SIG-M5 treated with dmso at 0.1 percent for 504 hours (cell line): Measurements from ENCODE around the gene EIF3D.

Experiments used
- DNase-seq: peaks from one replicate; lab custom pipeline; 2025; ENCODE audit not compliant: unreplicated experiment; lab: John Stamatoyannopoulos, UW

EIF3D gene, protein sequence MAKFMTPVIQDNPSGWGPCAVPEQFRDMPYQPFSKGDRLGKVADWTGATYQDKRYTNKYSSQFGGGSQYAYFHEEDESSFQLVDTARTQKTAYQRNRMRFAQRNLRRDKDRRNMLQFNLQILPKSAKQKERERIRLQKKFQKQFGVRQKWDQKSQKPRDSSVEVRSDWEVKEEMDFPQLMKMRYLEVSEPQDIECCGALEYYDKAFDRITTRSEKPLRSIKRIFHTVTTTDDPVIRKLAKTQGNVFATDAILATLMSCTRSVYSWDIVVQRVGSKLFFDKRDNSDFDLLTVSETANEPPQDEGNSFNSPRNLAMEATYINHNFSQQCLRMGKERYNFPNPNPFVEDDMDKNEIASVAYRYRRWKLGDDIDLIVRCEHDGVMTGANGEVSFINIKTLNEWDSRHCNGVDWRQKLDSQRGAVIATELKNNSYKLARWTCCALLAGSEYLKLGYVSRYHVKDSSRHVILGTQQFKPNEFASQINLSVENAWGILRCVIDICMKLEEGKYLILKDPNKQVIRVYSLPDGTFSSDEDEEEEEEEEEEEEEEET

GRCh38 chr22:36528795-36529751 lies at the start of gene EIF3D:
Gene EIF3D, minus strand, starts transcription at chr22:36529166. Its CDS starts 3,045 bp downstream, at chr22:36526121.
- DNase-seq: peak; percentile 97

DNA sequence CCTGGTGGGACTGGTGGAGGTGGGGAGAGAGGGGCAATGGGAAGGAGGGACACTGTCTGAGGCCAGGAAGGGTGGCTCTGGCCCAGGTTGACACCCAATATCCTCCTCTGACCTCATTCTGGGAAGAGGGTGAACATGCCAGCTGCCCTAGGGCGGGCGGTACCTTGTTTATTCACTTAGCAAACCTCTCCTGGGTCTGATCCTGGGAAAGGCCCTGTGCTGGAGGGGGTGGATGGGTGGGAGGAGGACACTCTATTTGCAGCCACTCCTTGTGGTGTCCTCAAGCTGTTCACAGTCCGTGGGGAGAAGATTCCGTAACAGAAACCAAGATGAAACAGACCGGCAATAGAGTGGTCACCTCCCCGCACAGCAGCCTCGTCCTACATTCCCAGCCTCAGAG lies 49.7 kb upstream of the EIF3D start:
- DNase-seq: no peak

- no peak for DNase-seq
These were observed 48.1 kb upstream of the EIF3D start for GRCh38 chr22:36577019-36577418.

DNA sequence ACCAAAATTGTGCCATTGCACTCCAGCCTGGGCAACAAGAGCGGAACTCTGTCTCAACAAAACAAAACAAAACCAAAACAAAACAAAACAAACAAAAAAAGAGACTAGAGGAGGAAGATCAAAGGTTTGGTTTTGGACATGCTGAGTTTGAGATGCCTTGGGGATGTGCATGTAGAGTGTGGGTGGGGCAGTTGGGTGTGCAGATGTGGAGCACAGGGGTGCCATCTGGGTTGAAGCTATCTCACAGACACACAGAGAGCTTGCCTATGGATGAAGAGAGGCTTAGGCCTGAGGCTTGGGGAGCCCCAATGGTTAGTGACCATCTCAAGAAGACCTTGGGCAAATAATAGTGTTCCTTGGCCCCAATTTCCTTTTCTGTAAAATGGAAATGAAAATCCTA lies 45.8 kb upstream of the EIF3D start:
- no peak for DNase-seq

- no peak for DNase-seq
These were observed 44.9 kb upstream of the EIF3D start for GRCh38 chr22:36573815-36574363.

- no peak for DNase-seq
These were observed 43.0 kb upstream of the EIF3D start for GRCh38 chr22:36571991-36572390.

- DNase-seq: no peak
These were observed 41.0 kb upstream of the EIF3D start for GRCh38 chr22:36569999-36570398.

DNA sequence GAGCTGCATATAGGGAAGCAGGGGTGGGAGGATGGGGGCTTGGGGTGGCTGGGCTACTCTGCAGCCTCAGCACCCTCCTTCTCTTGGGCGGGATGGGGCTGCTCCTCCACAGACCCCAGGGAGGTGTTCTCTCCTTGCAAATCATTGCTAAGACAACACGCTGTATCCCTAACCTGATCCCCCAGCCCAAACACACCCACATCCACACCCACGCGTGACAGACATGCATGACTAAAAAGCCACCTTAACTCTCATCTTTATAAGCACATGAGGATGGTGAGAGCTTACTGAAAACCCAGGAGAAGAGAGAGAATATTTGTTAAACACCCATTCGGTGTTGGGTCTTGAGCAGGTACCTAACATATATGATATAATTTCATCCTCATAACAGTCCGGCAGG lies 39.9 kb upstream of the EIF3D start:
- no peak for DNase-seq

DNA sequence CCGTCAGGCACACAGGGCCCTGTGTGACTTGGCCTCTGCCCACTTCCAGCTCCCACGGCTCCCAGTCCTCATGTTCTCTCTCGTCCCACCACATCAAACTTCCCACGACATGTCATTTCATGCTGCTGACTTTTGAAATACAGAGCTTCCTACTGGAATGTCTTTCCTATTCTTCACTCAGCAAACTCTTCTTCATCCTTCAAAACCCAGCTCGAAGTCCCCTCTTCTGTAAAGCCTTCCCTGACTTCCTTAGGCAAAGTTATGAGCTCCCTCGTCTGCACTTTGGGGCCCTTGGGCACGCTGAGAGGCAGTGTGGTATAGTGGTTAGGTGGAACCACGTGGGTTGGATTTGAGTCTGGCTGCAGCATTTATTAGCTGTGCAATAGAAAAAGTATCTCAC lies 37.8 kb upstream of the EIF3D start:
- DNase-seq: no peak

GRCh38 chr22:36565686-36566085 lies 36.7 kb upstream of the EIF3D start:
- no peak for DNase-seq

- no peak for DNase-seq
These were observed 36.2 kb upstream of the EIF3D start for GRCh38 chr22:36565159-36565507.

- DNase-seq: no peak
These were observed 35.6 kb upstream of the EIF3D start for GRCh38 chr22:36564422-36565158.

- no peak for DNase-seq
These were observed 34.9 kb upstream of the EIF3D start for GRCh38 chr22:36563898-36564297.

GRCh38 chr22:36563444-36563843 lies 34.5 kb upstream of the EIF3D start:
- no peak for DNase-seq

DNA sequence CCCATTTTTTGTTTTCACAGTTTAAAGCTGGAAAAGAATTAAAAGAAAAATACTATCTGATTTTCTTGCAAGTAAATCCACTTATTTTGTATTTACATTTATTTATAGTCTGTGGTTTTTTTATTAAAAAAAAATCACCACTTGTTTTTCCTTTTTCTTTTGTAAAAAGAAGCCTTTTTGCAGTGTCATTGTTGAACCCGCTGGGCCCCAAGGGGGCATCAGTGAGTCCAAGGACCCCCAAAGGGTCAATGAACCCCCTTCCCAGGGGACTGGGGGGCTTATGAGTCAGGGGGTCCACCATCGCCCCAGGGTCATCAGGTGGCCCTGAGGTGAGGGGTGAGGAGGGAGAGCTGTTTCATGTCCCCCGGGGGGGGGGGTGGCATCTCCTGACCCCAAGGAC lies 34.0 kb upstream of the EIF3D start:
- DNase-seq: no peak

GRCh38 chr22:36562261-36562835 lies 33.4 kb upstream of the EIF3D start:
- DNase-seq: no peak

GRCh38 chr22:36561291-36561811 lies 32.4 kb upstream of the EIF3D start:
- DNase-seq: no peak

DNA sequence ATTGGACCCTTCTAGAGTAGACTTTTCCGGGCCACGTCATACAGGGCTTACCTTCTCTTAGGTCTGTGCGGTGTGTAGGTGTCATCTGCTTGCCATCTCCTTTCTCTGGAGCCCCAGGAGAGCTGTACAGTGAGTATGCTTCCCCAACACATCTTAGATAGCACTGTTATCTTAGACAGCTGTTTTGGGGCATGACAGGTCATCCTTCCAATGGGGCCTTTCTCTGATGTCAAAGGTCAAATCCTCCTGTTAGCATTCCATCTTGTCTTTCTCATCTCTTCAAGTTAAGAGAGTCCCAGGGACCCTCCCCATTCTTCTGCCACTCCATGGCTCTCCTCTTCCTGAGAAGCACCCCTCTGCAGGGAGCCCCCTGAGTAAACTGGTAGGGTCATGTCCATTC lies 31.0 kb upstream of the EIF3D start:
- no peak for DNase-seq

GRCh38 chr22:36554098-36554497 lies 25.1 kb upstream of the EIF3D start:
- no peak for DNase-seq

GRCh38 chr22:36552289-36552688 lies 23.3 kb upstream of the EIF3D start:
- peak; percentile 51 for DNase-seq
